BE2C (cell line): Measurements from ENCODE around the gene TCFL5.

Experiments used
- DNase-seq: peaks from one replicate; pipeline ENCODE4 v3.0.0-alpha.2; 2020
- H3K27me3 ChIP-seq: fragments of 250-450 bp; sonication (Bioruptor Pico); 2 replicates; pipeline ENCODE4 v1.5.1; 2020; ENCODE audit warnings: mild to moderate bottlenecking
- H3K36me3 ChIP-seq: fragments of 250-450 bp; sonication (Bioruptor Pico); 2 replicates; pipeline ENCODE4 v1.5.1; 2020; ENCODE audit warnings: mild to moderate bottlenecking
- H3K4me1 ChIP-seq: fragments of 250-450 bp; sonication (Bioruptor Pico); 2 replicates; pipeline ENCODE4 v1.5.1; 2020
- H3K4me3 ChIP-seq: 2 replicates; pipeline ENCODE4 v1.5.1; 2011; ENCODE audit warnings: low read depth, low read length
- H3K9me3 ChIP-seq: fragments of 250-450 bp; sonication (Bioruptor Pico); 2 replicates; pipeline ENCODE4 v1.5.1; 2020
- TF ChIP-seq, protein P1 (sequence below): IDR thresholded peaks from 2 replicates; pipeline ENCODE4 v1.5.1; 2012; ENCODE audit warnings: mild to moderate bottlenecking, low read depth, low read length

The TCFL5 gene

DNA sequence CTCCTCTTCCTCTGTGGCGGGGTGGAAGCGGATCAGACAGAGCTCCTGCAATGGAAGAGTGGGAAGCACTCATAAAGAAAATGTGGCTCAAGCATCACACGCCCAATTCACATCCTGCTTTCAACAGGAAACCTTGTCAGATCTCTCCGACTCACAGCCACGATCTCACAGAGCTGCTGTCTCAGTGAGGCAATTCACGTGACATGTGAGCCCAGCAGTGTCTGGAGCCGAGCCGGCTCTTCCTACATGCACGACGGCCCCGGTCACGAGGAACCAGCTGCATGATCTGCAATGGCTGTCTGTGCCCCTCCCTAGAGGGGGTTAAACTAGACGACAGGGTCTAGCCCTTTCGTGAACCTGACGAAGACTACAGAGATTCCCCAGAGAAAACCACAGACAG is 29.5 kb upstream of the TCFL5 start:
- Histone ChIP-seq H3K27me3 (no peaks in the 10 kb centered on the region), H3K4me1 (peaks cover 12% of the 10 kb centered on the region), H3K9me3 (no peaks in the 10 kb centered on the region), H3K36me3 (peaks cover 92% of the 10 kb centered on the region), H3K4me3 (no peak overlapping the region)
- TF ChIP-seq, protein P1, sequence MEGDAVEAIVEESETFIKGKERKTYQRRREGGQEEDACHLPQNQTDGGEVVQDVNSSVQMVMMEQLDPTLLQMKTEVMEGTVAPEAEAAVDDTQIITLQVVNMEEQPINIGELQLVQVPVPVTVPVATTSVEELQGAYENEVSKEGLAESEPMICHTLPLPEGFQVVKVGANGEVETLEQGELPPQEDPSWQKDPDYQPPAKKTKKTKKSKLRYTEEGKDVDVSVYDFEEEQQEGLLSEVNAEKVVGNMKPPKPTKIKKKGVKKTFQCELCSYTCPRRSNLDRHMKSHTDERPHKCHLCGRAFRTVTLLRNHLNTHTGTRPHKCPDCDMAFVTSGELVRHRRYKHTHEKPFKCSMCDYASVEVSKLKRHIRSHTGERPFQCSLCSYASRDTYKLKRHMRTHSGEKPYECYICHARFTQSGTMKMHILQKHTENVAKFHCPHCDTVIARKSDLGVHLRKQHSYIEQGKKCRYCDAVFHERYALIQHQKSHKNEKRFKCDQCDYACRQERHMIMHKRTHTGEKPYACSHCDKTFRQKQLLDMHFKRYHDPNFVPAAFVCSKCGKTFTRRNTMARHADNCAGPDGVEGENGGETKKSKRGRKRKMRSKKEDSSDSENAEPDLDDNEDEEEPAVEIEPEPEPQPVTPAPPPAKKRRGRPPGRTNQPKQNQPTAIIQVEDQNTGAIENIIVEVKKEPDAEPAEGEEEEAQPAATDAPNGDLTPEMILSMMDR, result no peak
- DNase-seq, result no peak

DNA sequence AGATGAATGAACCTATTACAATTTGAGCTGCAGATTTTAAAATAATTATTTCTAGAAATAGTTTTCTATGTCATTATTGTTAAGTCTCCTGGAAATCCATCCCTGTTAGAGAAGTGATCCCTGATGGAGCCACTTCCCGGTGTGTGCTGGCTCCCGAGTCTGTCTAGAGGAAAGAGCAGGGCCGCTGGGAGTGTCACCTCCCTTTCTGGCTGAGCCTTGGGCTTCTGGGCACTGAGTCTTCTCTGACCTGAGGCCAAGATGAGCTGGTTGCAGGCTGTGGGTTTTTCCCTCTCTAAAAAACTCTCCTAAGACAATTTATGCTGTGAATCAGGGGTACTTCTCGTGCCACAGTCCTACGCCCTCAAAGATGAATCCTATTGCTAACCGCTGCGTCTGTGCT is 28.8 kb upstream of the TCFL5 start:
- Histone ChIP-seq H3K9me3 (no peaks in the 10 kb centered on the region), H3K4me1 (peaks cover 12% of the 10 kb centered on the region), H3K36me3 (peaks cover 91% of the 10 kb centered on the region), H3K27me3 (no peaks in the 10 kb centered on the region), H3K4me3 (no peak overlapping the region)
- TF ChIP-seq, protein P1, result no peak
- DNase-seq, result no peak

DNA sequence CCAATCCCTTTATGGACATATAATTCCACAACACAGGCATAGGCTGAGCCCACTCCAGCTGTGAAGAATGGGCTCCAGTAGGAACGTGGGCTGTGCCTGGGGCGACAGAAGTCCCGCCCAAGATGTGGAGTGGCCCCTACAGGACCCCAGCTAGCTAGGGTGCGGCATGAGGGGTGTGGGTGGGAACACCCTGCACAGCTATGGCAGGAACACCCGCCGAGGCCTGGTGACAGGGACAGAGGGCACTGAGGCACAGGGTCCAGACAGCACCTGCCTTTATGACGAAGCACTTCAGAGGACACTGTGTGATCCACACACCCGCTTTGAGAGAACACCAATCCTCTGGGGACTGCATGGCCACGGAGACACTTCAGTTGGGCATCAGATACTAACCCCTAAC is 28.2 kb upstream of the TCFL5 start:
- no peak for DNase-seq
- H3K4me3 ChIP-seq, result no peak overlapping the region
- H3K27me3 ChIP-seq, result no peaks in the 10 kb centered on the region
- peaks cover 12% of the 10 kb centered on the region for H3K4me1 ChIP-seq
- H3K9me3 ChIP-seq, result no peaks in the 10 kb centered on the region
- peaks cover 90% of the 10 kb centered on the region for H3K36me3 ChIP-seq
- TF ChIP-seq, protein P1, result no peak

DNA sequence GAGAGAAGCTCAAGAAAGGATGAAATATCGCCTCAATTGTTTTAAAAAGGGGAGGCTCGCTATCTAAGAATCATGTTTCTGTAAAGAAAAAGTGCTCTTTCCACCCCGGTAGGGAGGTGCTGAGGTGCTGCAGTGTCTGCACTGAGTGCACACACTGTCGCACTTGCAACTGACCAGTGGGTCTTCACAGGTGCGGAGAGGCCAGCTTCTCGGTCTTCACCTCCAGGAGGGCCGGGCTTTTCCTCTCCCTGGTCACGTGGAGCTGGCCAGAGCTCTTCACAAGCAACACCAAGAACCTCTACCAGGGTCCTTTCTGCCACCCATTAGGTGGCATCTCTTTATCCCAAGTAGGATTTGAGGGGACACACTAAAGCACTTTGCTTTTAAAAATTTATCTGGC is 27.8 kb upstream of the TCFL5 start:
- TF ChIP-seq, protein P1, result no peak
- H3K36me3 ChIP-seq, result peaks cover 86% of the 10 kb centered on the region

DNA sequence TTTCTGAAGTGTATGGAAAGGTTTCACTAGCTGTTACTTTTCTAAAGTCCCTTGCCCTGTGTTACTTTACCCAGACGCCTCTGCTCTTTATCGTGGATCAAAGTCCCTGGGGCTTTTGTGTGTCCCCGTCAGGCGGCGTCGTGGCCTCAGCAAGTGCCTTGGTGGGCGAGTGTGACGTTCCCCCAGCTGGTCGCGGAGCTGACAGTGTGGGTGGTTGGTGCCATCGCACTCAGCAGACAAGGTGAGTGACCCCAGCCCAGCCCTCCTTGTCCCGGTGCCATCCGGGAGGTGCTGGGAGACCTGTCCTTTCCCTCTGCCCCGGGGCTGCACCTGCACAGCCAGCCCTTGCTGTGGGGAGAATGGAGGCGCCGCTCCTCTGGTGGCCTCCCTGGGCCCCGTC is 27.3 kb upstream of the TCFL5 start:
- peaks cover 81% of the 10 kb centered on the region for H3K36me3 ChIP-seq
- TF ChIP-seq, protein P1, result no peak

More for the DNA sequence above, 27.8 kb upstream of the TCFL5 start:
- Histone ChIP-seq H3K4me1 (peaks cover 12% of the 10 kb centered on the region), H3K9me3 (no peaks in the 10 kb centered on the region), H3K27me3 (no peaks in the 10 kb centered on the region), H3K4me3 (no peak overlapping the region)
- no peak for DNase-seq

DNA sequence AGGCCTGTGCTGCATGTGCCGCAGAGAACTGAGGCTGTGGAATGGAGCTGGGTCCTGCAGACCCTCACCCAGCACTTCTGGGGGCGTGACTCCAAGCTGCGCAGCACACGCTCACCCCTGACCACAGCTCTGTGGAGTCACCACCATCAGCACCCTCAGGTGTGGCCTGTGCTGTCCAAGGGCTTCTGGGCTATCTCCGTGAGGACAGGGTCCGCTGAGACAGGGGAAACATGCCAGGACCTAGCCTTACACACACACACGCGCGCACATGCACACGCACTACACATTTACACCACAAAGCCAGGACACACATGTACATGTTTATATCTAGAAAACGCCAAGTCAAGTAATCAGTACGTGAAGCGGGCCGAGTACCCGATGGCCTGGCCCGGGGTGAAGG is 26.8 kb upstream of the TCFL5 start:
- TF ChIP-seq, protein P1, result no peak
- no peak for DNase-seq
- Histone ChIP-seq H3K36me3 (peaks cover 76% of the 10 kb centered on the region), H3K4me1 (peaks cover 12% of the 10 kb centered on the region), H3K4me3 (no peak overlapping the region), H3K27me3 (no peaks in the 10 kb centered on the region), H3K9me3 (no peaks in the 10 kb centered on the region)

More for the DNA sequence above, 27.3 kb upstream of the TCFL5 start:
- peaks cover 12% of the 10 kb centered on the region for H3K4me1 ChIP-seq
- no peaks in the 10 kb centered on the region for H3K9me3 ChIP-seq
- no peak overlapping the region for H3K4me3 ChIP-seq
- H3K27me3 ChIP-seq, result no peaks in the 10 kb centered on the region
- no peak for DNase-seq
